Midbrain (tissue), 1 donor: Measurements from ENCODE around the gene KCNA5.

Experiments
- DNase-seq: peaks from one replicate; lab custom pipeline; 2025; lab: John Stamatoyannopoulos, UW

KCNA5 gene

DNA sequence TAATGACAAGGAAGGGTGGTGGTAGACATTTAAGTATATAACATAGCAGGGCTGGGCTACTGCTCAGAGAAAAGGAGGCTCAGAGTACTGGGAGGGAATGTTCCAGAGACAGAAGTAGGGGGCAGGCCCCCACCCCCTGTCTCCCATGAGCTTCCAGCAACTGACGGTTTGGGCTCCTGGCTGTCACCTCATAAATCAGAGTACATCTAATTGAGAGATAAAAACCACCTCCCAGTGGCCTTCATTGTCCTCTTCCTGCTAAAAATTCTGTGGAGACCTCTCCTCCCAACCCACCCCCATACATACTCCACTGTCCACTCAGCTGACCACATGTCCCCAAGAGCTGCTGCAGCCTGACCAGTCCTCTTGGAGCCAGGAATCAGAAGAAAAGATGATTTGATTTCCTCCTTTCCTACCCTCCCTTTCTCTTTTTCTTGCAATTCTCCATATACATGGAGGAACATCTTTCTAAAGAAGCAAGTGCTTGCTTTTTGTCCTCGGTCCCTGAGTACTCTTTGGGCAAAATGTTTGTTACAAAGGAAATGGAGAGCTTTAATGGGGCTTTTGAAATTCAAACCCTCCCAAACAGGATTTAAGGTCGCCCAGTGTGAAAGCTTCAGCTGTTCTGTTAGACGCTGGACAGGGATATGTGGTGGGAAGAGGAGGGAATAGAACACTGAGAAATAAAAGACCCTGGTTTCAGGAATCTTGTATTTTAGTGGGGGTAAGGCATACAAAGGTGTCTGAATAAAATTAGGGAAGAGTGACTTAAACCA is 16.4 kb upstream of the KCNA5 start:
- no peak for DNase-seq

GRCh38 chr12:5030066-5030465 is 13.6 kb upstream of the KCNA5 start:
- no peak for DNase-seq

- DNase-seq, result no peak
Observed at GRCh38 chr12:5031242-5031641, 12.4 kb upstream of the KCNA5 start.

- no peak for DNase-seq
Observed at GRCh38 chr12:5031958-5032357, 11.7 kb upstream of the KCNA5 start.

DNA sequence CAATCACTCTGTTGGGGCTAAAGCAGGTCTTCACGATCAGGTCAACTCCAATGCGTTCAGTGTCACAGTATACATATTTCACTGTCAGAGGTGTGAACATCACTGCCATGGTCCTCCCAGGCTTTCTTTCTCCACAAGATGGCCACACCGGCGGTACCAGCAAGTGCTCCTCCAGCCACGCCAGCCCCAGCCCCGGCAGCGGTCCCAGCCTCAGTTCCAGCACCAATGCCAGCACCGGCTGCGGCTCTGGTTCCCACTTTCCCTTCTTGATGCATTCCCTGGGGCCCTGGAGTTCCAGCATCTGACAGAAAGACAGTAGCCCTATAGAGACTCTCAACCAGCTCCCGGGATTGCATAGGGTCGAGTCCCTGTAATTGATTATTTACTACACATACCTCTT is 10.9 kb upstream of the KCNA5 start:
- DNase-seq, result no peak

DNA sequence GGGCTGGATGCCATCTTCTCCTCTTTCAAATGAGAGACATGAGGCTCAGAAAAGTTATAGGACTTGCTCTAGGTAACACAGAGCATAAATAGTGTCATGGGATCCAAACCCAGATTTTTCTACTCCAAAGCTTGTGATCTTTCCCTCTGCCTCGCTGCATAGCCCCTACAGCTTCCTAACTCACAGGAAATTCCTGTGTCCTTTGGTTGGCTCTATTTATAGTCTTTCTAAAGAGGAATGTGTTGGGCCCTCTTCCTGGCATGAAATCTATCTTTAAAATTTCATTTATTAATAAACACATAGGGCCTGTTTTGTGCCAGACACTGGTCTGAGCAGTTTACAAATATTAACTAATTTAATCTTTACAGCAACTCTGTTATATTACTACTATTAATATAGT is 9.8 kb upstream of the KCNA5 start:
- no peak for DNase-seq

GRCh38 chr12:5034603-5035002 is 9.1 kb upstream of the KCNA5 start:
- DNase-seq, result no peak

DNA sequence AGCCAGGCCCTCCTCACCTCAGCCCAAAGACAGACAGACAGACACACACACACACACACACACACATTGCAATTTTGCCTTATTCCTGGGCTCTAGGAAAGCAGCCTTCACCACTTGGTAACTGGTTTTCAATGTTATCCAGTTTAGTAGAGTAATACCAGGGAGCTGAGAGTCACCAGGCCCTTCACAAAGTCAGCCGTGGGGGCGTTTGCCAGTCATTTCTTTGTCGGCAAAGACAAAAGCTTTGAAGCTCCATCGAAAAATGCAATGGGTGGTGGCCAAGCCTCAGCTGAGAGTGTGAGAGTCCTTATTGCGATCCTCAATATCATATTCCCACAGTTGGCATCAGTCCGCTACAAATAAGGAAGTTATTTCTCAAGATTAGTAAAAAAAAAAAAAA is 8.1 kb upstream of the KCNA5 start:
- DNase-seq, result no peak

DNA sequence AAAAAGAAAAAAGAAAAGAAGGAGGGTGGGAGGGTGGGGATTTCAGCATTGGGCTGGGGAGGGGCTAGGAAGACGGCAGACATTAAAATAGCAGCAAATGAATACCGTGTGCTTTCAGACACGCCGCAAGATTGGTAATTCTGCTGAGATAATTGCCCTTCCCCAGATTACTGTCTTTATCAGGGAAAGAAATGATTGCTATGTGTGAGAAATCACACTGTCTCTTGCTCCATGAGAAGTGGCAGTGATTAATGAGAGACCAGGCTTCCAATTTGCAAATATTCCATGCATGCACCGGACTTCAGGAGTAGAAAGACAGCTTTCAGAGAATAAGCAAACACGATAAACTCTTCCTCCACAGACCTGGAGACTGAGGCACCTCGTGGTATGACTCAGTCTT is 7.6 kb upstream of the KCNA5 start:
- DNase-seq, result no peak

GRCh38 chr12:5037795-5038357 is 5.8 kb upstream of the KCNA5 start:
- no peak for DNase-seq

DNA sequence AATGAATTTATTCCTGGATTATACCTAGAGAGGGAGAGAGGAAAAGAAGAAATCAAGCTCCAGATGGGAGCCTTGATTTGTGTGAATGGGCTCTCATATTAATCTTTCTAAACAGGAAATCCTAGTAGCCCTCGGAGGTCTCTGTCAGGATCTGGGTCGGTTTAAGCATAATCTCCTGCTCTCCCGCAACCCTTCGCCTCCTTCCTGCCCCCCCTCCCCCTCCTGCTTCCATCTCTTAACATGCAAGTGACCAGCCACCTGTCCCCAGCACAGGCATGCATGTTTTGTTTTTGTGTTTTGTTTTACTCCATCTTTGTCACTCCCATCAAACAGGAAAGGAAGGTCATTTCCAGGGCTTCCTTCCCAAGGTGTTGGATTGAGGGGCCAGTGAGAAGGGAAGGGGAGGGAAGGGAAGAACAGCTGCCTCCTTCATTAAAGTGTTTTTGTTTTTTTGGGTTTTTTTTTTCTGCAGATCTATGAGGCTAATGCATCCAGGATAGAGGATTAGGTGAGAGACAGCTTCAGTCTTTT is 4.8 kb upstream of the KCNA5 start:
- no peak for DNase-seq

- no peak for DNase-seq
Observed at GRCh38 chr12:5039815-5040214, 3.9 kb upstream of the KCNA5 start.

DNA sequence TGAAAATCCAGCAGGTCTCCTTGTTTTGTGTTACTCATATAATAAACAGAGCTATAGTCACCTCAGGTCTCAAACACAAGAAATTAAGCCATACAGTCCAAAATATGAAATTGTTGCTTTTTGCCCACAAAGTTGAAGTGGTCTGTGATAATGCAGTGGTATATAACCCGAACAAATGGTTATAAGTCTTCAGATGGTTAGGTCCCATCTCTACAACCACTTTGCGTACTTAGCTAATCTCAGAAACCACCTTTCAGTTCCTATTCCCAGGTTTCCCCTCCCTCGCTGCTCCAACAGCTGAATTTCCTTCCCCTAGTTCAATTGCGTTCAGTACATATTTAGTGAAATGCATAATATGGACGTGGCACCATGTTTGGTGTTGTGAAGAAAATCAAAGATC is 3.3 kb upstream of the KCNA5 start:
- DNase-seq, result no peak

- DNase-seq, result no peak
Observed at GRCh38 chr12:5044420-5045295, 979 bp downstream of the KCNA5 start.

DNA sequence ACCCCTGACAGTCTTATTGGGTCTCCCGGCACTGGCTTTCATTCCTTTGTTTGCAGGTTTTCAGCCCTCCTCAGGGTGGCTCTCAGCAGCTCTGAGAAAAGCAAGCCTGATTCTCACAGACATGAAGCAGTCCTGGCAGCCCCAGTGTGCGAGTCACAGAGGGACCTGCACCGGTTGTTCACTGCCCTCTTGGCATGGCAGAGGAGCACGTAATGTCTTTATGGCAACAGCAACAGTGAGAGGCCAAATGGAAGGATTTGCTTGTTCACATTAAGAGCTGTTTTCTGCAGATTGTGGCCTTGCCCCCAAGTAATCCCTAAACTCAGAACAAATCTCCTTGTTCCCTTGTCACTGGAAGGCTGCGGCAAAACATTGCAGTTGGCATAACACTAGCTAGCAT is 3.4 kb downstream of the KCNA5 start:
- DNase-seq, result peak; percentile 23

GRCh38 chr12:5047729-5048128 is 4.0 kb downstream of the KCNA5 start:
- no peak for DNase-seq

GRCh38 chr12:5050542-5050941 is 6.9 kb downstream of the KCNA5 start:
- DNase-seq, result no peak

DNA sequence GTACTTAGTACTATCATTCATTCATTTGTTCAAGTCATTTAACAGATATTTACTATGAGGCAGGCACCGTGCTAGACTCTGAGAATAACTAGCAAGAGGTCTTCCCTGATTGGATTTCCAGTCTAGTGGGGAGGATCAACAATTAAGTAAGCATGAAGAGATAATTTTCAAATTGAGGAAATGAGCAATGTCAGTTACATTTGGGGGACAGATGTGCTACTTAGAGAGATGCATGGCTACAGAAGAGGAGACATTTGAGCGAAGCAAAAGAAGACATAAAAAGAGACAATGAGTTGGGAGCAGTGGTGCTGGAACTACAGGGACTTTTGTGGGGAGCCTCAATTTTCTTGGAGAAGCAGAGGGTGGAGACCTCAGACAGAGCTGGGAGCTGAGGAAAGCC is 7.7 kb downstream of the KCNA5 start:
- no peak for DNase-seq

DNA sequence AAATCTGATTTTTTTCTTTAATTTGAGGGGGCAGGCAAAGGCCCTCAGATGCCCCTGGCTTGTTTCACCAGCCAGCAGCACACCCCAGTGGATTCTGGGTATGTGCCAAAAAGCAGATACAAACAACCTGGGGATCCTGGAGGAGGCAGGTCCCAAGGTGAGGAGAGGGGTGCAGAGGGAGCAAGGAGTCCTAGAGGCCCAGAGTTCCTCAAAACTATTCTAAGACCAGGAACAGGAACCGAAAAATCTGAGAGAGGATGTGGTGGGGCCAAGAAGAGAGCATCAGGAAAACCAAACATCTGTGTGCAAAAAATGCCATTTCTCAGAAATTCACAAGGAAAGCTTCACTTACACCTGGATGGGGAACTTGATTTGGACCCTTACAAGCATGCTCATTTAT is 8.2 kb downstream of the KCNA5 start:
- peak; percentile 16 for DNase-seq

GRCh38 chr12:5052348-5052747 is 8.7 kb downstream of the KCNA5 start:
- no peak for DNase-seq

DNA sequence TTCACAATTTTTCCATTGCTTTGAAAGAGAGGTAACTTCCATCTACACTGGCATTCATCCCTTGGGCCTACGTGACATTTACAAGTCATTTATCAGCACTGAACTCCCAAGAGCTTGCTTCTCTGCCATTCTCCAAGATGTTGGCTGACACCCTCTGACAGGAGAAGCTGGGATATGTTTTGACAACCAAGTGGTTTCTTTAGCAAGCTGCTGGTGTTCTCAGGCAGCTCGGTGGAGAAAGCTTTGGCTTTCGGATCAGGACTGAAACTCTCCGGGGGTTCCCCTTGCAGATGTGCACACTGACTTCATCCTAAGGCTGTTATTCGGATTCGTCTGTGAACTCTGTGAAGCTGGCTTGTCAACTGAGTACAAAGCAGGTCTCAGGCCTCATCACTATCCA is 15.7 kb downstream of the KCNA5 start:
- no peak for DNase-seq

GRCh38 chr12:5060958-5061357 is 17.3 kb downstream of the KCNA5 start:
- DNase-seq, result no peak

DNA sequence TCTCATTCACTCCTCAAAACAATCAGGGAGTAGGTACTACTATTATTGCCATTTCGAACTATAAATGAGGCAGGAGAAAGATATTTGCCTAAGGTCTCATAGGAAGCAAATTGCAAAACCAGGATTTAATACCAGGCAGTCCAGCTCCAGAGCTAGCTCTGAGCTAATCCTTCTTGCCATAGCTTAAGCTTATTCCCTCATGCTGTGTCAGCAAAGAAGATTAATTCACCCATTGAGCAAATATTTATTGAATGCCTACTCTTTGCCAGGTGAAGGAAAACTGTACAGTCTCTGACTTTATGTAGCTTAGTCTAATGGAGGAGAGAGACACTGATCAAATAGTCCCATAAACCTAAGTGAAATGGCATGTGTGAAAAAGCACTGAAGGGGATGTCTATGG is 19.5 kb downstream of the KCNA5 start:
- DNase-seq, result no peak
